GM21515 (cell line): ENCODE results near the gene RAD17.
A peak's percentile ranks its signal among the peaks of the same experiment; 100 is the strongest.
"Not testable (repeated sequence)": the region's sequence is repeated elsewhere in the genome, so short reads cannot be mapped to it uniquely, and the experiment has no call there.

Experiments
- ATAC-seq: cut with Tn5 transposase; IDR thresholded peaks from one replicate; pipeline ENCODE4 v1.9.1; 2021; ENCODE audit not compliant: unreplicated experiment

RAD17 gene

DNA sequence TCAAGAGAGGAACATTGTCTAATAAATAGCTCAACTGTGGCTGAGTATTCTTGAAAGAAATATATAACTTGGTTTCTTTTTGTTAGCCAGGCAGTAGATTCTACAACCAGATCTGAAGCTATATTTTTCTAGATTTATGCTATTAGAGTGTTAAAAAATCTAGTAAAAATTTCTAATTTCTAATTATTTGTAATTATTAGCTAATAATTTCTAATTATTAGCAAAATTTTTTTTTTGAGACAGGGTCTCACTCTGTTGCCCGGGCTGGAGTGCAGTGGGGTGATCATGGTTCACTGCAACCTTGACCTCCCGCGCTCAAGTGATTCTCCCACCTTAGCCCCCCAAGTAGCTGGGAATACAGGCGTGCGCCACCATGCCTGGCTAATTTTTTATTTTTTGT is 2.8 kb downstream of the RAD17 start:
- no peak for ATAC-seq

DNA sequence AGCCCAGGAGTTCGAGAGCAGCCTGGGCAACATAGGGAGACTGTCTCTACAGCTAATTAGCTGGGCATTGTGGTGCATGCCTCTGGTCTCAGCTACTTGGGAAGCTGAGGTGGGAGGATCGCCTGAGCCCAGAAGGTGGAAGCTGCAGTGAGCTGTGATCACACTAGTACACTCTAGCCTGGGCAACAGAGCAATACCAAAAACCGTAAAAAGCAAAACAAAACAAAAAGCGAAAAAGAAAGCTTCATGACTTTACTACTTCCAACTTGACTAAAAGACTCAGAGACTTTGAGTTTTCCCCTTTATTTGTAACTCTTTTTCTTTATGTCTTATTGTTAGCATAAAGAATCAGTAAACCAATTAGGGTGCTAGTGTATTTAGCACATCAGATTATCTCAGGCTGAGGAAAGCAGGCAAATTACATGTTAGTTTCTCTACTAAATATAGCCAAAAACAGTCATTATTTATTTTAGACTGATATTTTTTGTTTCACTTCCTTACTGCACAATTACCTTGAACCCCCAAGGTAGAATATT is 5.4 kb downstream of the RAD17 start:
- peak; percentile 70 for ATAC-seq

DNA sequence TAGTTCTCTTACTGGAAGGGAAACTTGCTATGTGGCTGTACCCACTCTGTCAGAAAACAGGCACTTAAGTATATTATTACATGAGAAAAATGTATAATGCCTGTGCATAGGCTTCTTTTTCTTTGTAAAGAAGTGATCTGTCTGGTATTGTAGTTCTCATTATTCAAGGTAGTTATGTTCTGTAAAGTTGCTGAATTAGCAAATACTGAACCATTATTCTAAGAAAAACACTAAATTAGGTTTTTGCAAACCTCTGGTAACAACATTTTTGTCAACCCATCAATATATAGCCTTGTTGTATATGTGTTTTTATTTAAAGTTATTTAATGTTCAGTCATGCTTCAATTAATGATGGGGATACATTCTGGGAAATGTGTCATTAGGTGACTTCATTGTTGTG is 8.8 kb downstream of the RAD17 start:
- no peak for ATAC-seq

DNA sequence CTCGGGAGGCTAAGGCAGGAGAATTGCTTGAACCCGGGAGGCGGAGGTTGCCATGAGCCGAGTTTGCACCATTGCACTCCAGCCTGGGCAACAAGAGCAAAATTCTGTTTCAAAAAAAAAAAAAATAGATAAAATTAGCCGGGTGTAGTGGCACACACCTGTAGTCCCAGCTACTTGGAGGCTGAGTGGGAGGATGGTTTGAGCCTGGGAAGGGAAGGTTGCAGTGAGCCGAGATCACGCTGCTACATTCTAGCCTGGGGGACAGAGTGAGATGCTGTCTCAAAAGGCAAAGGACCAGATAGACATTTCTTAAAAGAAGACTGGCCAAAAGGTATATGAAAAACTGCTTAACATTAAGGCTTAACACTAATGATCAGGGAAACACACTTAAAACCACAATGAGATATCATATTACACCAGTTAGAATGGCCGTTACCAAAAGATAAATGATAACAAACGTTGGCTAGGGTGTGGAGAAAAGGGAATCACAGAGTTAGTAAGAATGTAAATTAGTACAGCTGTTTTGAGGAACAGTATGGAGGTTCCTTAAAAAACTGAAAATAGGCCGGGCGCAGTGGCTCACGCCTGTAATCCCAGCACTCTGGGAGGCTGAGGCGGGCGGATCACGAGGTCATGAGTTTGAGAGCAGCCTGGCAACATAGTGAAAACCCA is 35.2 kb downstream of the RAD17 start:
- no peak for ATAC-seq

DNA sequence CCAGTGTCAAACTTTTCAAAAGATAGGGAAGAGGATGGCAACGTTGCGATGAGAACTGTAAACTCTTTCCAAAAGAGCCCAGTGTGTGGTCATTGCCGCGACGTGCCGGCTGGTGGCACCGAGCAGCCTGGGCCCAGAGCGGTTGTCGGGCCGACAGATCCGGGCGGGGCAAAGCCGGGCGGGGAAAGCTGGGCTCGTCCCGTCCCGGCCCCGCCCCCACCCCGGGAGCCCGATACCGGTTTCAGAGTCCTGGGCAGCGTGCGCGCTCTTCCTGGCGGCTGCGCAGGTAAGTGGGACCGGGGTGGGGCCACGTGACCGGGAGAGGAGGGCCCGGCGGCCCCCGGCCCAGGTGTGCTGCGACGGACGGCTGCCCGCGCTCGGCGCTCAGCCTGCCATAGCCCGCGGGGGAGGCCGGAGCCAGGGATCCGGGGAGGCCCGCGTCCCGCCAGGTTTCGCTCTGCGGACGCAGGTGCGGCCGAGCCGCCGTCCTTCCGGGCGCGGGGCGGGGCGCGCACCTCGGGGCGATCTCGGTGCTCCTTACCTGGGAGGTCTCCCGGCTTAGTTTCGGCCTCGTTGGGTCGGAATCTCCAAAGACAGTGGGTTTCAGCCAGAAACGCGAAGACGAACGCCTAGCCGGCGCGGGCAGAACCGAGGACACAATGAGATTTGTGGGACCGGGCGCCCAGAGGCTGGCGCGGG is 45.4 kb downstream of the RAD17 start, which contains the start of gene MARVELD2:
MARVELD2 (plus strand) TSS at position 232 of the 699 bp plus-strand sequence. CDS start 4,270 bp downstream, outside the sequence.
- ATAC-seq = peak; percentile 67

DNA sequence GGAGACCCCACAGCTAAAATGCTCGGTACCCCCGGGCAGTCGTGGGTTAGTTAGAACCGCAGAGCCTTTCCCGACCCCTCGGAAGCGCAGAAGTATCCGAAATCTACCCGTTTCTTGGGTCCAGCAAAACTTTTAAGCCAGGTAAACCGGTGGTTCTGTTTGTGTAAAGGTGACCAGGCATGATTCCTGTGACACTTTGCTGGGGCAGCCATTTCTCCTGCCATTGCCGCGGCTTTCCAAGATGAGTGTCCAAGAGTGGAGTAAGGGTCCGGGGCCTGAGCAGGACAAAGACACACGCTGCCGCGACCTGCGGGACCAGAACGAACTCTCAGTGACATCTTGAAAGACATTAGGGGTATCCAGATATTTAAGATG is 46.0 kb downstream of the RAD17 start:
- ATAC-seq = no peak

DNA sequence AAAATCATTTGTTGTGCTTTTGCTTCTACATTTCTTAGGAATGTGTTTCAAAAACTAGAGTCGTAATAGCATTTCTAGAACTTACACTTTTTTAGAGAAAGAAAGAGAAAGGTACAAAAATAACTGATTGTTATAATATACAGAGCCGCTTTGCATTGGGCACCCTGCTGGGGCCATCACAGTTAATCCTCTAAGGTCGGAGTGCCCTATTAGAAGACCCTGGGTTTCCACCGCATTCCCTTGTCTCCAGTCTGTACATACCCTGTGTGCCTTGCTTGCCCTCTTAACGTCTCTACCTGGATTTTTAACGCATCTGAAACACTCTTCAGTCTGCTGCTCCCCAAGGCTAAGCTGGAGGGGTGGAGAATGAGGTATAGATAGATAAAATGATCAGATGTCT is 46.6 kb downstream of the RAD17 start:
- ATAC-seq = no peak

DNA sequence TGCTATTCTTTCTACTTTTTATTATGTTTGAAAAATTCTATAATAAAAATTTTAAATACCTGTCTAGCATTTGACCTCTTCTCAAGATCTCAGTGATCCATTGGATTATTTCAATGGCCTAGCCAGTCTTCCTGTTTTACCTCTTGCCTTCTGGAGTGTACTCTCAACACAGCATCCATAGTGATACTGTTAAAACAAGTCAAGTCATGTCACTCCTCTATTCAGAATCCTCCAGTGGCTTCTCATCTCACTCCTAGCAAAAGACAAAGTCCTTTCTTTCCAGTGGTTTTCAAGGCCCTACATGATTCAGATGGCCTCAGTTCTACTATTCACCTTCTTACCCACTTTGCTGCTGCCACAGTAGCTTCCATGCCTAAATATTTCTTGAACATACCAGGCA is 47.1 kb downstream of the RAD17 start:
- ATAC-seq = no peak

DNA sequence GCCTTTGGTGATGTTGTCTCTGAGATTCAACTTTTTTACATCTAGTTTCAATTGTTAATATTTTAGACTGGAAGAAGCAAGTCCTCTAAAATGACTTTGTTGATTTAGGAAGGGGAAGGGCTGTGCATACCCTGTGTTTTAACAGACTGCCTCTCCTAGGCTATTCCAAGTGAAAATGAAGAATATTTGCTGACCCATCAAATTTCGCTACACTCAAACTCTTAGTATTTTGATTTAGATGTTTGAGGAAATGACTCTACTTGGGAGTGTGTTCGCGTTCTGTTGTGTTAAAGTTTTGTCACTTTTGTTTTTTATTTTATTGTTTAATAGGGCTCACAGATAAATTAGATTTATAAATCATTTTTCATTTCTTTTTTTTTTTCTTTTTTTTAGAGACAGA is 48.9 kb downstream of the RAD17 start:
- ATAC-seq = no peak

DNA sequence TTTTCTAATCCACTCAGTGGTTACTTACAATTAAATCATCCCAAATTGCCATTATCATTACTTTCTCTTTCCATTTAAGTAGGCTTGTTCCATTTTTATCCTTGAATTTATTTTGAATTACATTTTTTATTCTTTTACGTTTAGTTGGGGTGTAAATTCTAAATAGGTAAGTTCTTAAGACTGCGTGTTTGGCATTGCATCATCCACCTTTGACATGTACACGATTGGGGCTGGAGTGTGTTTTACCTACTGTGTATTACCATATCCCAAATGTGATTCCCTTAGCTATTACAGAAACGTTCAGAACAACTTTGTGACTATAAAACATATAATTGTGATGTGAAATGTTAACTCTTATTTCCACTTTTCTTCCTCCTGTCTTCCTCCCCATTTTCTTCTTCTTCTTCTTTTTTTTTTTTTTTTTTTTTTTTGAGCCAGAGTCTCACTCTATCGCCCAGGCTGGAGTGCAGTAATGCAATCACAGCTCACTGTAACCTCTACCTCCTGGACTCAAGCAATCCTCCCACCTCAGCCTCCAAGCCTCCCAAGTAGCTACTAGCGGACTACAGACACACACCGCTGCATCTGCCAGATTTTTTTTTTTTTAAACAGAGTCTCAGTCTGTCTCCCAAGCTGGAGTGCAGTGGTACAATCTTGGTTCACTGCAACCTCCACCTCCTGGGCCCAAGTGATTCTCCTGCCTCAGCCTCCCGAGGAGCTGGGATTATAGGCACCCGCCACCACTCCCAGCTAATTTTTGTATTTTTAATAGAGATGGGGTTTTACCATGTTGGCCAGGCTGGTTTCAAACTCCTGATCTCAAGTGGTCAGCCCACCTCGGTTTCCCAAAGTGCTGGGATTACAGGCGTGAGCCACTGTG is 62.0 kb downstream of the RAD17 start:
- no peak for ATAC-seq

DNA sequence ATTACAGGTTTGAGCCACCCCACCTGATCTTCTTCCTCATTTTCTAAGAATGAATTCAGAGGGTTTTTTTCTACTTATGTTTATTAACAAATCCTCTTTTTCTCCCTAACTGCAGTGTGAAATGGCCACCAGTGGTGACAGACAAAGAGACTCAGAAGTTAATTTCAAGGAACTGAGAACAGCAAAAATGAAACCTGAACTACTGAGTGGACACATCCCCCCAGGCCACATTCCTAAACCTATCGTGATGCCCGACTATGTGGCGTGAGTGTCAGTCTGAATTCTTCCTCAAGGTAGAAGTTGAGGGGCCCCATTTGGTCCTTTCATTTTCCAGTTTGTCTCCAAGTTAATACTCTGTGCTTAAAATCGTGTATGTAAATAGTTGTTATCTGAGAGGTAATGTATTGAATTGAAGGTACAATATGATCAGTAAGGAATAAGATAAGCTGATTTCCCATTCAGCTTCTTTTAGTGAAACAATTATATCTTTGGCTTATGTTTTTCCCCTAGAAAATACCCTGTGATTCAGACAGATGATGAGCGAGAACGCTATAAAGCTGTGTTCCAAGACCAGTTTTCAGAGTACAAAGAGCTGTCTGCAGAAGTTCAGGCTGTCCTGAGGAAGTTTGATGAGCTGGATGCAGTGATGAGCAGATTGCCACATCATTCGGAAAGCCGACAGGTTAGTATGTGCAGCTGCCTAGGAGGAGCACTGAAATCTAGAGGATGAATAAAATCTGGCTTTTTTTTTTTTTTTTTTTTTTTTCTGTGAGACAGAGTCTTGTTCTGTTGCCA is 63.0 kb downstream of the RAD17 start:
- ATAC-seq = peak; percentile 73

DNA sequence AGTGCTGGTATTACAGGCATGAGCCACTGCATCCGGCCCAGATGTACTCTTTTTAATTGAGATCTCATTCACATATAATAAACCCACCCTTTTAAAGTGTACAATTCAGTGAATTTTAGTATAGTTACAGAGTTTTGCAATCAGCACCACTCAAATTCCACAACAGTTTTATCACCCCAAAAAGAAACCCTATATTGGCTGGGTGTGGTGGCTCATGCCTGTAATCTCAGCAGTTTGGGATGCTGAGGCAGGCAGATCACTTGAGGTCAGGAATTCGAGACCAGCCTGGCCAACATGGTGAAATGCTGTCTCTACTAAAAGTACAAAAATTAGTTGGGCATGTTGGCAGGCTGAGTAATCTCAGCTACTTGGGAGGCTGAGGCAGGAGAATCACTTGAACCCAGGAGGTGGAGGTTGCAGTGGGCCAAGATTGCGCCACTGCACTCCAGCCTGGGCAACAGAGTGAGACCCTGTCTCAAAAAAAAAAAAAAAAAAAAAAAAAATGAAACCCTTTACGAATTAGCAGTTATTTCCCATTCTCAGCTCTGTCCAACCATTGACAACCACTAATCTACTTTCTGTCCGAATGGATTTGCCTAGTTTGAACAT is 65.8 kb downstream of the RAD17 start:
- not testable (repeated sequence) for ATAC-seq

DNA sequence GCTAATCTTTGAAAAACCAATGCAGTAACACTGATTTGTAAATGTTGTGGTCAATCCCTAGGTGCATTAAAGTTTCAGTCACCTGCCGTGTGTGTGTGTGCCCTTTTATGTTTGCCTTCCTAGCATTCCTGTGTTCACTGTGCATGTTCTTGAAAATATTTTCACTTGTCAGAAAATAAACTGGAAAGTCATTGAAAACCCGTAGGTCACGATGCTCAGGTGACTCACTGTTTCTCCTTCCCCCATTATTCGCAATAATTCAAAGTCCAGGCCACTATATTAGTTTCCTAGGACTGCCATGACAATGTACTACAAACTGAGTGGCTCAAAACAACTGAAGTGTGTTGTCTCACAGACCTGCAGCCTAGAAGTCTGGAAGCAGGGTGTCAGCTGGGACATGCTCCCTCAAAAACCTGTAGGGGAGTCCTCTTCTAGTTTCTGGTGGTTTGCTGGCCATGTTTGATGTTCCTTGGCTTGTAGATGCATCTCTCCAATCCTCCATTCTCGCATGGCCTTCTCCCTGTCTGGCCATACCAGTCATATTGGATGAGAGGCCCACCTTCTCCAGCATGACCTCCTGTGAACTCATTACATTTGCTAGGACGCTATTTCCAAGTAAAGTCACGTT is 74.6 kb downstream of the RAD17 start:
- ATAC-seq = no peak

DNA sequence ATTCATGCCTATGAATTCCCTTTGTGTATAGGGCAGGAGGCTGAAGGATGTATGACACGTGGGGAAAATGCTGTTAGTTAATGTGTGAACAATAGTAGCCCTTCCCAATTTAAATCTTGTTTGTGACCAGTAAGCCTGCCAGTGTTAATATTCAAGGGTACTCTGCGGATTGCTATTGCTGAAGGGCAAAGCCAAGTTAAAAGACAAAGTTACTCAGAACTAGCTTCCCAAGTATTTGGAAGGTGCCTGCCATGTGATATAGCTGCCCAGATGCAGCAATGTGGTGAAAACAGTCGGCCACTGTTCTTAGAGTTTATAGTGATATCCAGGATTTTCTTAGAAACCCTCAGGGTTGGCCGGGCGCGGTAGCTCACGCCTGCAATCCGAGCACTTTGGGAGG is 79.9 kb downstream of the RAD17 start:
- no peak for ATAC-seq

DNA sequence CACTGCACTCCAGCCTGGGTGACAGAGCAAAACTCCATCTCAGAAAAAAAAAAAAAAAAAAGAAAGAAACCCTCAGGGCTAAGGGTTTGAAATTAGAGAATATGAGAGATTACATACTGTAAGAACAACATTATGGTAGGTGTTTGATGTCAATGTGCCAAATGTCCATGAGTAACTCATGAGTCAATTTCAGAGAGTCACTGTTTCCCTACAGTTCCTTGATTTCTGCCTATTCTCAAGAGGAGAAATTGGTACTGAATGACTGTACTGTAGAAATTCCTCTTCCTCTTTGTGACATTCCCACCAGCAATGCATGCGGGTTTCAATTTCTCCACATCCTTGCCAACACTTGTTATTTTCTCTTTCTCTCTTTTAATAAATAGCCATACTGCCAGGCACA is 80.5 kb downstream of the RAD17 start:
- ATAC-seq = no peak

DNA sequence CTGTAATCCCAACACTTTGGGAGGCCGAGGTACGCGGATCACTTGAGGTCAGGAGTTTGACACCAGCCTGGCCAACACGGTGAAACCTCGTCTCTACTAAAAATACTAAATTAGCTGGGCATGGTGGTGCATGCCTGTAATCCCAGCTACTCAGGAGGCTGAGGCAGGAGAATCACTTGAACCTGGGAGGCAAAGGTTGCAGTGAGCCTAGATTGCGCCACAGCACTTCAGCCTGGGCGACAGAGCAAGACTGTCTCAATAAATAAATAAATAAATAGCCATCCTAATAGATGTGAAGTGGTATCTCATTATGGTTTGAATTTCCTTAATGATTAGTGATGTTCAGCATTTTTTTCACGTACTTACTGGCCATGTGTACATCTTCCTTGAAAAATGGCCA is 80.9 kb downstream of the RAD17 start:
- ATAC-seq = not testable (repeated sequence)

DNA sequence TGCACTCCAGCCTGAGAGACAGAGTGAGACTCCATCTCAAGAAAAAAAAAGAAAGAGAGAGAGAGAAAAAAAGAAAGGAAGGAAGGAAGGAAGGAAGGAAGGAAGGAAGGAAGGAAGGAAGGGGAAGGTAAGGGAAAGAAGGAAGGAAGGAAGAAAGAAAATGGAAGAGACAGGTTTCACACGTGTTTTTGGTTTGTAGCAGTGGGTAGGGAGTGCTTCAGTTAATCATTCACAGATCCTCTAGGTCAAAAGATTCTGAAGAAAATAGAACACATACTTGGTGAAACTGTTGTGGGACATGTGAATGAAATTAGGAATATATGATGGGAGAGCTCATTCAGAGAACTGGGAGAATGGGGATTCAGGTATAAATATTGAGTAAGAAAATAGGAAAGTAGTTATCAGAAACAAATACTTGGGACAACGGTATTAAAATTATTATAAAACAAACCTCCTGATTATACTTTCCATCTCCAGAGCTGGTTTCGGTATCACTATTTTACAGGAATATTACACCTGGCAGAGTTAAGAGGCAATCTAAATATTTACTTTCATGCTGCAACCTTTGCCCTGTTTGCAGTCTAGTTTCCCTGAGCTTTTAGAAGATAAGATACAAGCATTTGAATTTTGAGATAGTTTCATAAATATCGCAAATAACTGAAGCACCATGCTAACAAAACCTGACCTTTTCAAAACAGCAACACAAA is 82.5 kb downstream of the RAD17 start:
- ATAC-seq = no peak

DNA sequence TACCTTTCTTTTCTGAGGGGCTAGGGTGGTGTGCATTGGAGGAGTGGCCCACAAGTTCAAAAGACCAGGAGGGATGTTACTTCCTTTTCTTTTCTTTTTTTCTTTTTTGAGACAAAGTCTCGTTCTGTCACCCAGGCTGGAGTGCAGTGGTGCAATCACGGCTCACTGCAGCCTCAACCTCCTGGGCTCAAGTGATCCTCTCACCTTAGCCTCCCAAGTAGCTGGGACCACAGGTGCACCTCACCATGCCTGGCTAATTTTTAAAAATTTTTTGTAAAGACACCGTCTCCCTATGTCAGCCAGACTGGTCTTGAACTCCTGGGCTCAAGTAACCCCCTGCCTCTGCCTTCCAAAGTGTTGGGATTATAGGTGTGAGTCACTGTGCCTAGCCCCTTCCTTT is 83.9 kb downstream of the RAD17 start:
- ATAC-seq = not testable (repeated sequence)
